HG02759 (cell line): ENCODE data around the gene TCERG1L.

ENCODE experiments used
- ATAC-seq: cut with Tn5 transposase; IDR thresholded peaks from one replicate; pipeline ENCODE4 v1.9.1; 2021; ENCODE audit warnings: mild to moderate bottlenecking, moderate library complexity; ENCODE audit not compliant: unreplicated experiment

TCERG1L gene

GRCh38 chr10:131211965-131212619, 99.4 kb downstream of the TCERG1L start:
- no peak for ATAC-seq

GRCh38 chr10:131211559-131211958, 100.0 kb downstream of the TCERG1L start:
- ATAC-seq, result no peak

GRCh38 chr10:131211146-131211545, 100.4 kb downstream of the TCERG1L start:
- ATAC-seq, result no peak

- no peak for ATAC-seq
Observed at GRCh38 chr10:131210181-131210580, 101.3 kb downstream of the TCERG1L start.

GRCh38 chr10:131207584-131208532, 103.7 kb downstream of the TCERG1L start:
- no peak for ATAC-seq

- no peak for ATAC-seq
Observed at GRCh38 chr10:131207176-131207575, 104.3 kb downstream of the TCERG1L start.

- ATAC-seq, result no peak
Observed at GRCh38 chr10:131206111-131206995, 105.2 kb downstream of the TCERG1L start.

- no peak for ATAC-seq
Observed at GRCh38 chr10:131205556-131205955, 106.0 kb downstream of the TCERG1L start.

GRCh38 chr10:131204406-131205152, 106.9 kb downstream of the TCERG1L start:
- ATAC-seq, result no peak

GRCh38 chr10:131203456-131204357, 107.8 kb downstream of the TCERG1L start:
- no peak for ATAC-seq

GRCh38 chr10:131202990-131203389, 108.5 kb downstream of the TCERG1L start:
- no peak for ATAC-seq

GRCh38 chr10:131201741-131202515, 109.6 kb downstream of the TCERG1L start:
- no peak for ATAC-seq

- no peak for ATAC-seq
Observed at GRCh38 chr10:131200856-131201470, 110.6 kb downstream of the TCERG1L start.

- no peak for ATAC-seq
Observed at GRCh38 chr10:131199646-131200045, 111.9 kb downstream of the TCERG1L start.

- no peak for ATAC-seq
Observed at GRCh38 chr10:131198843-131199242, 112.7 kb downstream of the TCERG1L start.

- no peak for ATAC-seq
Observed at GRCh38 chr10:131198401-131198800, 113.1 kb downstream of the TCERG1L start.

- no peak for ATAC-seq
Observed at GRCh38 chr10:131196176-131196885, 115.2 kb downstream of the TCERG1L start.
